ENCODE results near the gene NFX1. TPM values are rescaled to one million over a fixed set of nuclear protein-coding genes. Genes with fewer than 3 reads are reported as not detected.

NFX1 gene
- total and polyA plus RNA-seq, 9 of the 15 experiments (the other 6 are each of a cell fraction or from before 2014, with no cell fraction given): 8.8 to 38.9 (median 26.8) TPM

DNA sequence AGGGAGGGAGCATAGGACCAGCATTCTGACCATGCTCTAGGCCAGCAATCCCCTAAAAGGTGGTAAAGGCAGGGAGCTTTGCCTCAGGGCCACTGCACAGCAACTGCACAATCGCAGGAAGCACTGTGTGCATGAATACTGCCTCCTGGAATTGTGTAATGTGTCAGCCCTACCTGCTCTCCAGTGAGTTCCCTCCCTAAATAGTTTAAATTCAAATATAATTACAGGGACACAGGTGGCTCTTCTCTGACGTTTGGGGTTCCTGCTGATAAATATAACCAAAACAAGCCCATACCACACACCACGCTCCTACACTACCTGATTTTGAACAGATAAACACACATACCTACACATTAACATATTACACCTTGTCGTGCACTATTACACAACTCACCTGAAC is 34.8 kb upstream of the NFX1 start (continued):
- TF ChIP-seq, protein P1, sequence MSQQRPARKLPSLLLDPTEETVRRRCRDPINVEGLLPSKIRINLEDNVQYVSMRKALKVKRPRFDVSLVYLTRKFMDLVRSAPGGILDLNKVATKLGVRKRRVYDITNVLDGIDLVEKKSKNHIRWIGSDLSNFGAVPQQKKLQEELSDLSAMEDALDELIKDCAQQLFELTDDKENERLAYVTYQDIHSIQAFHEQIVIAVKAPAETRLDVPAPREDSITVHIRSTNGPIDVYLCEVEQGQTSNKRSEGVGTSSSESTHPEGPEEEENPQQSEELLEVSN (IDR thresholded peaks at IDR 0.05; ENCODE audit: borderline replicate concordance in 1 of 2, extremely low read depth in 1 of 2, insufficient read depth in 1 of 2, insufficient read length in 1 of 2, low read depth in 1 of 2, low read length in 1 of 2, poor library complexity in 1 of 2, severe bottlenecking in 1 of 2): no peak
- TF ChIP-seq PRMT5 (CRISPR knock-in tag; IDR thresholded peaks at IDR 0.05): no peak
- TF ChIP-seq, protein P2, sequence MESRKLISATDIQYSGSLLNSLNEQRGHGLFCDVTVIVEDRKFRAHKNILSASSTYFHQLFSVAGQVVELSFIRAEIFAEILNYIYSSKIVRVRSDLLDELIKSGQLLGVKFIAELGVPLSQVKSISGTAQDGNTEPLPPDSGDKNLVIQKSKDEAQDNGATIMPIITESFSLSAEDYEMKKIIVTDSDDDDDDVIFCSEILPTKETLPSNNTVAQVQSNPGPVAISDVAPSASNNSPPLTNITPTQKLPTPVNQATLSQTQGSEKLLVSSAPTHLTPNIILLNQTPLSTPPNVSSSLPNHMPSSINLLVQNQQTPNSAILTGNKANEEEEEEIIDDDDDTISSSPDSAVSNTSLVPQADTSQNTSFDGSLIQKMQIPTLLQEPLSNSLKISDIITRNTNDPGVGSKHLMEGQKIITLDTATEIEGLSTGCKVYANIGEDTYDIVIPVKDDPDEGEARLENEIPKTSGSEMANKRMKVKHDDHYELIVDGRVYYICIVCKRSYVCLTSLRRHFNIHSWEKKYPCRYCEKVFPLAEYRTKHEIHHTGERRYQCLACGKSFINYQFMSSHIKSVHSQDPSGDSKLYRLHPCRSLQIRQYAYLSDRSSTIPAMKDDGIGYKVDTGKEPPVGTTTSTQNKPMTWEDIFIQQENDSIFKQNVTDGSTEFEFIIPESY (CRISPR knock-in tag; IDR thresholded peaks at IDR 0.05): no peak
- TF ChIP-seq ZFX (CRISPR knock-in tag; IDR thresholded peaks at IDR 0.05): no peak
- no peak for TF ChIP-seq CBX1 (IDR thresholded peaks at IDR 0.05; ENCODE audit: low read depth)
- no peak for TF ChIP-seq KLF13 (tag; IDR thresholded peaks at IDR 0.05; ENCODE audit: borderline replicate concordance, low read depth)
- no peak for TF ChIP-seq ZNF282 (CRISPR knock-in tag; IDR thresholded peaks at IDR 0.05)

DNA sequence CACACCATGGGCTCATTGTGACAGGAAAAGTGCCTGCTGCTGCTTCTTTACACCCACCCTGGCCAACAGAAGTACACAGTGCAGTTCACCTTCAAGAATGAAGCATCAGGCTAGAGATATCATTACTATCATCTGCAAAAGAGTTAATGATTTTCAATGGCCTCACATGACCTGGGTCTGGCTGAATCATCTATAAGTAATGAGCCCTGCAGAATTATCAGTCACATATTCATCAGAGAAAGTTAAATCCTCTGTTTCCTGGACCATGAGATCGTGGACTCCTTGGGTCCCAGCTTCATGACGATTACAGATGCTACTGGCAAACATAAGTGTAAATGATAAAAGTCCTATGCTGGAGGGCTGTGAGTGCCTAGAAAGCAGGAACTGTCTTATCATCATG is 34.1 kb upstream of the NFX1 start:
- ChIA-PET POLR2A (no interaction called here), CTCF (ENCODE audit: low intra/inter-chr PET ratio) (no interaction called here)
- Histone ChIP-seq H3K4me2 (ENCODE audit: insufficient read depth, low read length) (no peak overlapping the region), H3K36me3 (ENCODE audit: control insufficient read depth, insufficient read depth, low read length) (peaks cover 84% of the 10 kb centered on the region), H2AFZ (ENCODE audit: low read depth, low read length) (no peak overlapping the region), H3K4me1 (replicated peaks in 1 of 2; ENCODE audit: control insufficient read depth in 2 of 2, insufficient read depth in 2 of 2, low read length in 2 of 2) (peaks cover 0 to 9% of the 10 kb centered on the region in 2 experiments; a peak in 2 of 5 replicates), H4K20me1 (replicated peaks; ENCODE audit: control insufficient read depth, insufficient read depth, low read length) (no peaks in the 10 kb centered on the region), H3K9ac (ENCODE audit: insufficient read depth in 1 of 2, low read depth in 2 of 2, low read length in 2 of 2) (no peak overlapping the region), H3K9me1 (ENCODE audit: control insufficient read depth, insufficient read depth, low read length) (peaks cover 3% of the 10 kb centered on the region), H3K9me3 (replicated peaks; ENCODE audit: control insufficient read depth, insufficient read depth, low read depth, low read length) (no peaks in the 10 kb centered on the region), H3K27ac (ENCODE audit: extremely low read depth, low read depth, low read length) (no peak overlapping the region), H3K79me2 (ENCODE audit: control insufficient read depth, insufficient read depth, low read length) (peaks cover 28% of the 10 kb centered on the region), H3K27me3 (ENCODE audit: control insufficient read depth in 2 of 2, insufficient read depth in 2 of 2, low read length in 2 of 2) (no peaks in the 10 kb centered on the region), H3K4me3 (no peak overlapping the region)
- WGBS (ENCODE audit: insufficient coverage, low coverage, missing lambda C conversion rate): 88% methylated on average over 2 of the region's 2 CpGs
- in situ Hi-C loops (cut with MboI) (no loop called here), intact Hi-C loops (cut with micrococcal nuclease) (no loop called here)
- TF ChIP-seq DACH1 (IDR thresholded peaks at IDR 0.05; ENCODE audit: partially characterized antibody) (no peak), SPI1 (IDR thresholded peaks at IDR 0.05; ENCODE audit: borderline replicate concordance, low read depth, low read length) (no peak)
- TF ChIP-seq, protein P3, sequence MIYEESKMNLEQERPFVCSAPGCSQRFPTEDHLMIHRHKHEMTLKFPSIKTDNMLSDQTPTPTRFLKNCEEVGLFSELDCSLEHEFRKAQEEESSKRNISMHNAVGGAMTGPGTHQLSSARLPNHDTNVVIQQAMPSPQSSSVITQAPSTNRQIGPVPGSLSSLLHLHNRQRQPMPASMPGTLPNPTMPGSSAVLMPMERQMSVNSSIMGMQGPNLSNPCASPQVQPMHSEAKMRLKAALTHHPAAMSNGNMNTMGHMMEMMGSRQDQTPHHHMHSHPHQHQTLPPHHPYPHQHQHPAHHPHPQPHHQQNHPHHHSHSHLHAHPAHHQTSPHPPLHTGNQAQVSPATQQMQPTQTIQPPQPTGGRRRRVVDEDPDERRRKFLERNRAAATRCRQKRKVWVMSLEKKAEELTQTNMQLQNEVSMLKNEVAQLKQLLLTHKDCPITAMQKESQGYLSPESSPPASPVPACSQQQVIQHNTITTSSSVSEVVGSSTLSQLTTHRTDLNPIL (CRISPR knock-in tag; IDR thresholded peaks at IDR 0.05): no peak
- ATAC-seq: no peak
- no TSS peak for BruUV-seq (replicated peaks)
- DNase-seq (ENCODE audit: extremely low read depth in 1 of 4, low spot score in 3 of 4): no peak
- no peak for FAIRE-seq

All from K562 (cell line).